NCI-H1092 (cell line): ENCODE data around the gene GALNT4.

Source experiments
- DNase-seq: peaks from one replicate; lab custom pipeline; 2025; lab: John Stamatoyannopoulos, UW

Gene GALNT4

DNA sequence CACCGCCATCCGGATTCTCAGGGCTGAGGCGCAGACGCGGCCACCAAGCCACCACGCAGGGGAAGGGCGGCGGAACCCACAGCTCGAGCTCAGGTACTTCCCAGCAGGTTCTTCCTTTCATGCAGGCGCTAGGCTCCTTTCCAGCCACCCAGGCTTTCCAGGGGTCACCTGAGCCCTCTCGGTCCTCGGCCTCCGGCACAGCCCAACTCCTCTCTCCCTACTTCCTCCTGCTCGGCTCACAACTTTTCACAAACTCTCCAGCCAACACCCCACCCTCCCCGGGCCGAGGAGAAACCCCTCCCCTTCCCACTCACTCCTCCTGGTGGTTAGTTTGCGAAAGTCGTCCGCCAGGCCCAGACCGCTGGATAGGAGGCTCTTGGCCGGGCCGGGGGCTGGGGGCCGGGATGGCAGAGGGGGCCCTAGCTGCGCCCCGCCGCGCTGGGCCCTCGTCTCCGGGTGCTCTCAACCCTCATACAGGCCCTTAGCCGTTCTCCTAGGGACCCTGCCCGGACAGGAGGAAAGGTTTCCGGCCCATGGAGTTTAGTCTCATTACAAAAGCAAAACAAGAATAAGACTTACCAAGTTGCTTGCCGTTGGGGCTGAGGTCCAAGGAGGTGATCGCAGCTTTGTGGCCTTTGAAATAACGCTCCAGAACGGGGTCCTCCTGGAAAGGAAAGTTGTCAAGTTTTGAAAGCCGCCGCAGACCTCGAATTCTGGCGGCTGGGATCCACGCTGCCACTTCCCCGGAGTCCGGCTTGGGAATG is at the start of gene GALNT4:
GALNT4 (minus strand) TSS at position 256 of the 764 bp plus-strand sequence; CDS start at position 9, 247 bp downstream.
- peak; percentile 23 for DNase-seq

- DNase-seq: no peak
Observed at GRCh38 chr12:89573051-89573810, 48.6 kb upstream of the GALNT4 start.

- no peak for DNase-seq
Observed at GRCh38 chr12:89571491-89572195, 47.0 kb upstream of the GALNT4 start.

DNA sequence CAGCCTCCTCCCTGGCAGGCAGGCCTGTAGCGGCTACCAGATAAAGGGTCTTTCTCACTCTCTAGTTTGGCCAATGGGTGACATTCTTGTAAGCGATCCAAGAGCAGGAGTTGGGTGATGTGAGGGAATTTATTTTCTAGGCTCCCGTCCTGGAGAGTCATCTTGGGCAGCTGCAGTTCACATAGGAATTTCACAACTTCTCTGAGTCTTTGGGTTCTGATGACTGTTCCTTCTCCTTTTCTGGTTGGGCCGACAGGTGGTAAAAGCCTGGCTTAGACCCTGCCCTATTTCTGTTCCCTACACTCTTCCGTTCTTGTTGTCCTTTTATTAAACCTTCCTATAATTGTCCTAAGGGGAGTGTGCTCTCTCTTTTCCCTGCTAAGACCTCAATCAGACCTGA is 43.9 kb upstream of the GALNT4 start:
- no peak for DNase-seq

GRCh38 chr12:89567691-89568239 is 43.2 kb upstream of the GALNT4 start:
- DNase-seq: no peak

DNA sequence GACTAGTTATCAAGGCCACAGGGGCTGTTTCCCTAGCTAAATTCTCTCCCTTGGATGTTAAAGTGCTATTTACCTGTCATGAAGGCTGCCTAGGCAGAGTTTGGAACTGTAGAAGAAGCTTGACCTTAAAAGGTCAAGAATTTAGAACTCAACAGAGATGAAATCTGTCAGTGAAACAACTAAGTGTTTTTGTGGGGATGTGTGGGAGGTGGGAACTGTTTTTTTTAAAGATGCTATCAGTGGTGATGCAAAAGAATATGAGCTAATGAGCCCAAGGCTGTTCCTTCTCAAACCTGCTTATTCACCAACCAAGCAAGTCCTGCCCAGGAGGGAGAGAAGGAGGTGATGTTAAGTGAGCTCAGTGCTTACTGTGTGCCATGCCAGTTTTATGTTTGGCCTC is 42.0 kb upstream of the GALNT4 start:
- no peak for DNase-seq

GRCh38 chr12:89565002-89565401 is 40.4 kb upstream of the GALNT4 start:
- no peak for DNase-seq

- DNase-seq: no peak
Observed at GRCh38 chr12:89559753-89560152, 35.2 kb upstream of the GALNT4 start.

DNA sequence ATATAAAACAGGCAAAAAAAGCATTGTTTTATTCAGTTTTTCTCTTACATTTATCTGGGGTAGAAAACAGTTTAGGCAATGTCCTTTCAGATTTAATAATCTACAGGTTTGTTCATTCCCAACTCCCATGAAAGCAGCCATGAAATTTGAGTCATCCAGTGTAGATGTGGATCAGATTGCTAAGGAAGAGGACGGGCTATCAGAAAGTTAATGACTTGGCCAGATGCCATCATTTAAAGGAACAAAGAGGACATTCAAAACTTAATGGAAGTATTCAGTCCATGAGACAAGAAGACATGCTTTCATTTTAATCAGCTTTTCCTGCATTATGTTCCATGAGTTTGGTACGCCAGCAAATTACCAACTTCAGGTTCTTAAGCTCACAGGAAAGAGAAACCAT is 32.4 kb upstream of the GALNT4 start:
- no peak for DNase-seq

DNA sequence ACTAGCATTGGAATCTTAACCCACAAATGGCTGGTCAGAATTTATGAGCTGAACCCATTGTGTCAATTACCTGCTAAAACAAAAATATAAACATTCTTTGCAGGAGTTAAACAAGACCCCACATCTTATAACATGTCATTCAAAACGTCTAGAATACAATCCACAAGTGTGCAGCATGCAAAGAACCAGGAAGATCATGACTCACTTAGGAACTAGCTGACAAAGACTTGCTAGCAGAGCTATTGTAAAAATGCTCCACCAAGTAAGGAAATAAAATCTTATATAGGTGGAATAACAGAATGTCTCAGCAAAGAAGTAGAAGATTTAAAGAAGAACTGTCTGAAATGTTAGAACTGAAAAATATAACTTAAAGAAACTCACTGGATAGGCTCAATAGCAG is 27.8 kb upstream of the GALNT4 start:
- no peak for DNase-seq

DNA sequence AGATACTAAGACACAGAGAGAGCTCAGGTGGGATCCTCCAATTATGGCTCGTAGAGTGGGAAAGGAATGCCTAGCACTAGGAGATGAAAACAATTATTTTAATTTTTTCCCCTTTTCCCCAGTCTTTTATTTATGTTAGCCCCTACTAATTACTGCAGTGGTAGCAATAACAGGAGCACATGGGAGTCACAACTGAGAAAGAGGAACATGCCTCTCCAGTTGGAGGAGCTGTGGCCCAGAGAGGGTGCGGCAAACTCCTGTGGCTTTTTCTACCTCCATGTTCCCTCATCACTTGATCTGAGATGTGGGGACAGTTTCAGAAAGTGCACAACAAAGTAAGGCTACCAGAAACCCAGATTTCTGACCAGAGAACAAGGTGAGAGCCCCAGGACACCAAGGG is 27.2 kb upstream of the GALNT4 start:
- DNase-seq: no peak

DNA sequence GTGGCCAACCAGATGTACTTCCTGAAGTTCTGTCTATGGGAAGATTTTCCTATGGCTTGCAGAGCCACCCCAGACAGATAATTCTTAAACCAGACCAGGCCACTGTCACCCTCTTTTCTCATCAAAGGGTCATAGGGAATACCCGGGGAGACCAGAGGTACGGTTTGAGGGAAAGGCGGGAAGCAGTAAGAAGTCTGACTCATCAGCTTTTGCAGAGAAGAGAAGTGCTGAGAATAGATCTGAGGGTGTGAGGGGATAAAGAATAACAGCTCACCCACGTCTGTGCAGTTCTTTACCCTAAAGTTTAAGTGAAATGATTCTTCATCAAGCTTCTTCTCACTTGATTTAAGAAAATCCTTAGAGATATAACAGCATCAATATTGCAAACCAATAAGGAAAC is 22.5 kb upstream of the GALNT4 start:
- DNase-seq: no peak

- no peak for DNase-seq
Observed at GRCh38 chr12:89546151-89546550, 21.6 kb upstream of the GALNT4 start.

GRCh38 chr12:89544681-89545184 is 20.1 kb upstream of the GALNT4 start:
- DNase-seq: peak; percentile 67

- no peak for DNase-seq
Observed at GRCh38 chr12:89544022-89544421, 19.4 kb upstream of the GALNT4 start.

GRCh38 chr12:89542912-89543592 is 18.5 kb upstream of the GALNT4 start:
- DNase-seq: peak; percentile 60

DNA sequence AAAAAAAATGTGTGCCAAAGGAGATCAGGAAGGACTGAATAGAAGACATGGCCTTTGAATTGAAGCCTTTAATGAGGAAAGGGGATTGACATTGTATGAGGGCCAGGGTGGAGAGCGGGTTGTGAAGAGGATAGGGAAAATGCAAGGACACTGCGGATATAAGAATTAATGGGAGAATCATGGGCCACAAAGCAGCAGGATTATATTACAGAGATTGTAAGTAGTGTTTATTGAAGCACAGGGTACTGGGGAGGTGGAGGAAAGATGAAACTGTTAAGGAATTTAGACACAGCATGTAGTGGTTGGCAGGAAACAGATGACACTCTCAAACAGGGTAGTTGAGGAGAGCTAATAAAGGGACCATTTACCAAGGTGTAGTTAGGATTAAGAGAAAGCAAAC is 17.6 kb upstream of the GALNT4 start:
- DNase-seq: no peak

GRCh38 chr12:89540586-89540985 is 16.0 kb upstream of the GALNT4 start:
- no peak for DNase-seq

GRCh38 chr12:89539426-89540223 is 15.0 kb upstream of the GALNT4 start:
- DNase-seq: no peak

GRCh38 chr12:89538897-89539296 is 14.3 kb upstream of the GALNT4 start:
- no peak for DNase-seq

DNA sequence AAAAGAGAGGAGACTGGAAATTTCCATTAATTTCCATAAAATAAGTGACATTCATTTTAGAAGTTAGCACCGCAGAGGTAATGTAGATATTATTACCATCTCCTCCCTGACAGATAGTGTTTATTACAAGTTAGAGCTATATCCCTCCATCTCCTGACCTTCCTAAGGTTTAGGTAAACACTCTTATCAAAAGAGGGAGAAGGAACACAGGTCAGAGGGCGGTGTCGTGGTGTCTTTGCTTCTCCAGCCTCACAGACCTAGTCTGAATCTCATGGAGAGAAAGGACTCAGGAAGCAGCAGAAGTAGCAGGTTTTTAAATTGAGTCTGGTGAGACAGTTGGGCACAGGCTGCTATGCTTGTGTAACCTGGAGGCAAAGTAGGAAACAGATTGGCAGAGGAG is 12.8 kb upstream of the GALNT4 start:
- DNase-seq: no peak
